IPS-18a (cell line): Measurements from ENCODE around the gene ARHGEF11.

Experiments
- H3K27ac ChIP-seq: one replicate; pipeline ENCODE4 v1.5.1; 2013; ENCODE audit warnings: low read length
- H3K27me3 ChIP-seq: one replicate; pipeline ENCODE4 v1.6.1; 2013; ENCODE audit warnings: mild to moderate bottlenecking, low read length; ENCODE audit not compliant: control insufficient read depth, insufficient read depth
- H3K36me3 ChIP-seq: one replicate; pipeline ENCODE4 v1.6.1; 2013; ENCODE audit warnings: low read depth, low read length; ENCODE audit not compliant: control insufficient read depth
- H3K4me1 ChIP-seq: one replicate; pipeline ENCODE4 v1.6.1; 2013; ENCODE audit warnings: low read depth, low read length; ENCODE audit not compliant: control insufficient read depth
- H3K4me3 ChIP-seq: one replicate; pipeline ENCODE4 v1.5.1; 2013; ENCODE audit warnings: low read length
- H3K9ac ChIP-seq: one replicate; pipeline ENCODE4 v1.6.1; 2013; ENCODE audit warnings: mild to moderate bottlenecking, low read length, moderate library complexity
- H3K9me3 ChIP-seq: one replicate; pipeline ENCODE4 v1.6.1; 2013; ENCODE audit warnings: low read depth, low read length; ENCODE audit not compliant: control insufficient read depth

ARHGEF11 gene

DNA sequence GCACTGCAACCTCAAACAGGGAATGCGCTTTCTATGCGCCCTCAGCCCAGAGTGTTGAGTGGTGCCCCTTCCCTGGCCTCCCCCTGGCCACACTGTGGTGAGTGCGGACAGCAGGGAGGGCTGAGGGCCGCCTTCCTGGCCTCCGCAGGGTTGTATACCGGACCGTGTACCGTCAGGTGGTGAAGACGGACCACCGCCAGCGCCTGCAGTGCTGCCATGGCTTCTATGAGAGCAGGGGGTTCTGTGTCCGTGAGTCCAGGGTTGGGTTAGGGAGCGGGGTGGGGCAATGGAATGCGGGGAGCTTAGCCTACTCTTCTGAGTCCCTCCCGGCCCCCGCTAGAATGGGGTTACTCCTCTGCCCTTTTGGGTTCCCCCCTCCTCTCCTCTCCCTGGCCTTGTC lies 140.4 kb downstream of the ARHGEF11 start:
- Histone ChIP-seq H3K4me1 (no peaks in the 10 kb centered on the region), H3K36me3 (no peaks in the 10 kb centered on the region), H3K4me3 (no peak overlapping the region), H3K9ac (no peak overlapping the region), H3K27me3 (no peaks in the 10 kb centered on the region), H3K9me3 (no peaks in the 10 kb centered on the region), H3K27ac (no peak overlapping the region)

DNA sequence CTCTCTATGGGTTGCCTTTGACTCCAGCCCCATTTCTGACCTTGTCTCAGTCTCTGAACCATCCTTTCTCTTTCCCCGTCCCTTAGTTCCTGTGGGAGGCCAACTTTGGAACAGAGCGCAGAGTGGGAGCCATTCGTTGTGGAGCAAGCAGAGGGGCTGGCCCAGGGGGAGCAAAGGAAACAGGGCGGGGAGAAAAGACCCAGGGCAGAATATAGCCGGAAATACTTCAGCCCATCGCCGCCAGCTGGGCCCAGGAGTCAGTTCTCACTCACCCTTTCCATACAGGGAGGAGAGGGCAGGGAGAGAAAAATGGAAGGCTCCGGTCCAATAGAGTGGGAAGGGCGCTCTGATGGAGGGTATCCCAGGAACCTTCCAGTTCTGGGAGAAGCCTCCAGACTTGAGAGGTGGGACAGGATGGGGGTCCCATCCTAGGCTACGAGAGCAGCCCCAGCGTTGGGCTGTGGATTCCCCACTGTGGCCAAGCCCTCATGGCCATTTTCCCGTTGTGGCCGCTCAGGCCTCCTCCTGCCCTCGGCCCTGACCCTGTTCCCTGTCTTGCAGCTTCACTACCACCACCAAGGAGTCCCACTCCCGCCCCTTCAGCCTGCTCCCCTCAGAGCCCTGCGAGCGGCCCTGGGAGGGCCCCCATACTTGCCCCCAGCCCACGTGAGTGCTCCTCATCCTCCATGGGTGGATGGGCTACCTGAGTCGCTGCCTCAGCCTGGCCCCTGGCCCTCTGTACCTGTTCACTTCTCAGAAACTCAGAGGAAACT lies 141.2 kb downstream of the ARHGEF11 start:
- no peaks in the 10 kb centered on the region for H3K9me3 ChIP-seq
- no peaks in the 10 kb centered on the region for H3K36me3 ChIP-seq
- no peak overlapping the region for H3K27ac ChIP-seq
- H3K4me3 ChIP-seq, result no peak overlapping the region
- H3K27me3 ChIP-seq, result no peaks in the 10 kb centered on the region
- no peak overlapping the region for H3K9ac ChIP-seq
- H3K4me1 ChIP-seq, result no peaks in the 10 kb centered on the region

DNA sequence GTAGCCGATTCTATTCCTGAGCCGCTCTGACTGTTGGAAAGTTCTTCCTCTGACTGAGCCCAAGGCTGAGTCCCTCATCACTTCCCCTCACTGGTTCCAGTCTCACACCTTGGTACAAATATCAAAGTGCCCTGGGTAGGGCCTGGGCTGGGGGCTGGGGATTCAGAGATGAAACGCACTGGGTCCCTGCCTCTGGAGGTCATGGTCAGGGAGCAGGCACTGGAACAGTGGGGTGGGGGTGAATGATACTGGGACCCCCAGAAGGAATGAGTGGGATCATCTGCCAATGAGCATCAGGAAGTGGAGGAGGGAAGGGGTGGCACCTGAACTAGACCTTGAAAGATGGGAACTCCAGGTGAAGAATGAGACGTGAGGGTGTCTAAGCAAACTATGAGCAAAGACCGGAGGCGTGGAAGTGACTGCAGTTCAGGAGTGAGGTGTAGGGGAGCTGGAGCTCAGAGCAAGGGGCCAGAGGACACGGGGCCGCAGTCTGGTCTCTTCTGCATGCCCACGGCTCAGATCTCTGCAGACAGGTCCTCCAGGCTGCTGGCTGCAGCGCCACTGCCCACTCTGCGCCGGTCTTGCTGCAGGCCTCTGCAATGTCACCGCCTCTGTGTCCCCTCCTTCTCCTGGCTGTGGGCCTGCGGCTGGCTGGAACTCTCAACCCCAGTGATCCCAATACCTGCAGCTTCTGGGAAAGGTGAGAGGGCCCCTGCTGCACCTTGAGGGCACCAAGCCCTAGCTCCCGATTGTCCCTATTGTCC lies 142.0 kb downstream of the ARHGEF11 start:
- no peaks in the 10 kb centered on the region for H3K9me3 ChIP-seq
- H3K9ac ChIP-seq, result no peak overlapping the region
- no peak overlapping the region for H3K27ac ChIP-seq
- no peak overlapping the region for H3K4me3 ChIP-seq
- H3K36me3 ChIP-seq, result no peaks in the 10 kb centered on the region
- no peaks in the 10 kb centered on the region for H3K4me1 ChIP-seq
- no peaks in the 10 kb centered on the region for H3K27me3 ChIP-seq

DNA sequence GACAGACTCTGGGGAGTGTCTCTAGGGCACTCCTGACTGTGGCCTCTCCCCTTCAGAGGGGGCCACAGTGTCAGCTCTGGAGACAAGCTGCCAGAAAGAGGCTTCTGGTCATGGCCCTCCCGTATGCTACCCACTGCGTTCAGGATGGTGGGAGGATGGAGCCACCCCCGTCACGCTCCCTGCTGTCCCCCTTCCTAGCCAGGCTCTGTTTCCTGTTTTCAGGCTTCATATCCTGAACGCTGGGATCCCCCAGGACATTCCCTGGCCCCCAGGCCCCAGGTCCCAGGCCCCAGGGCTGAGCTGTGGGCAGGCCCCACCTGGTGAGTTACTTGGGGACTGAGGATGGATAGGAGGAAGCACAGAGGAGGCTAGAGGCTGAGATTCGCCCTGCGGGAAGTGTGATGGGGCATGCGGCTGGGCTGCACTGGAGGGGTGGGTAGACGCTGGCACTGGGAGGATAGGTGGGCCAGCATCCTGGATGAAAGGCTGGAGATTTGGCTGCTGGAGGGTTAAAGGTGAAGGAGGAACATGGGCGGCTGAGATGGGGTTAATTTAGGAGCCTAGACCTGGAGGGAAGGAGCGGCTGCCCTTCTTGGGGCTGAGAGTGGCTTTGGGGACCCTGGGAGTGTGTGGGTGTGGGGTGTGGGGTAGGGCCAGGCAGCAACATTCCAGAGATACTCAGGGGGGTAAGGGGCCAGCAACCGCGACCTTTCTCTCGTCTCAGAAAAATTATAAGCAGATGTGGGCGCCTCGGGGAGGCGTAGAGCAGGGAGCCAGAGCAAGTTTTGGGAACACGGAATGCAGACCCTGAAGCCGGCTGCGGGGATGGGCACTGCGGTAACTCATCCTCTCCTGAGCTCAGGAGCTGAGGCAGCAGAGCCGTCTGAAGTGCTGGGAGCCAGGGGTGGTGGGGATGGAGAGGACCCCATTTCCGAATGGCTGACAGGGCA lies 143.3 kb downstream of the ARHGEF11 start:
- no peaks in the 10 kb centered on the region for H3K9me3 ChIP-seq
- H3K36me3 ChIP-seq, result no peaks in the 10 kb centered on the region
- no peak overlapping the region for H3K4me3 ChIP-seq
- no peaks in the 10 kb centered on the region for H3K27me3 ChIP-seq
- H3K27ac ChIP-seq, result no peak overlapping the region
- H3K9ac ChIP-seq, result no peak overlapping the region
- no peaks in the 10 kb centered on the region for H3K4me1 ChIP-seq

DNA sequence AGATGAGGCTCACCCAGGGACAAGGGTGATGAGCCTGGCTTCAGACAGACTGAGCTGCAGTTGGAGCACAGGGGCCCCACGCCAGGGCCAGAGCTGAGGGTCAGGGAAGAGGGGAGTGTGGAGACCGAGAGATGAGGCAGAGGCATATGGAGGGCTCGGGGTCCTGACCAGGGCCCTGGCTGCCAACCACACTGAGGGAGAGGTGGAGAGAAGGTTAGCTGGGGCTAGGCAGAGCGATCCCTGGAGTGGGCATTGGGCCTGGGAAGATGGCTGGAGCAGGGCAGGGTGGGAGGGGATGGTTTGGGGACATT lies 144.0 kb downstream of the ARHGEF11 start:
- Histone ChIP-seq H3K9me3 (no peaks in the 10 kb centered on the region), H3K36me3 (no peaks in the 10 kb centered on the region), H3K9ac (no peak overlapping the region), H3K27me3 (no peaks in the 10 kb centered on the region), H3K4me1 (no peaks in the 10 kb centered on the region), H3K4me3 (no peak overlapping the region), H3K27ac (no peak overlapping the region)

DNA sequence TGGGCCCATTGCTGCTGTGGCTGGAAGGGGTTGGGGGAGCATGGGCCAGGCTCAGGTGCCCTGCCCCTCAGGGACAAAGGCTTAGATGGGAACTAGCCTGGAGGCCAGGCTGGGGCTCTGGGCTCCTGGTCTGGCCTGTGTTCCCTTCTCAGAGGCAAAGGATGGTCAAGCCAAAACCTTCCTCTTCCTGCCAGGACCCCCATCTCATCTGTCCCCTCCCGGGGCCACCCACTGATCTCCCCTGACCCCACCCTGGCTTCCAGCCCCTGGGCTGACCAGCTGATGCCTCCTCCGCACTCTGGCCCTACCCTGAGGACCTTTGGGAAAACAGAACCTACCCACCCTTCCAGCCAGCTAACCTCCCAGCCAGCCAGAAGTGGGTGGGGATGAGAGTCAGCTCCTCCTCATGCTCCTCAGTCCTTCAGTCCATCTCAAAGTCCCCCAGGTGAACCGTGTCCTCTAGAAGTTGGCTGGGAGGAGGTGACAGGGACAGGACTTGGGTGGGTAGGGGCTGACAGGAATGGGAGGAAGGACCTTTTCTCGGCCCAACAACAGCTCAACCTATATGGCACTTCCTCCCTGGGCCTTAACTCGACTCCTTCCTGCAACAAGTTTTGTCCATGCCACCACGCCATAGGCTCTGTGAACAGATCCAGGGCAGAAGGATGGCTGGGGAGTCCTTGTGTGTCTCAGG lies 144.5 kb downstream of the ARHGEF11 start:
- H3K9ac ChIP-seq, result no peak overlapping the region
- no peaks in the 10 kb centered on the region for H3K4me1 ChIP-seq

DNA sequence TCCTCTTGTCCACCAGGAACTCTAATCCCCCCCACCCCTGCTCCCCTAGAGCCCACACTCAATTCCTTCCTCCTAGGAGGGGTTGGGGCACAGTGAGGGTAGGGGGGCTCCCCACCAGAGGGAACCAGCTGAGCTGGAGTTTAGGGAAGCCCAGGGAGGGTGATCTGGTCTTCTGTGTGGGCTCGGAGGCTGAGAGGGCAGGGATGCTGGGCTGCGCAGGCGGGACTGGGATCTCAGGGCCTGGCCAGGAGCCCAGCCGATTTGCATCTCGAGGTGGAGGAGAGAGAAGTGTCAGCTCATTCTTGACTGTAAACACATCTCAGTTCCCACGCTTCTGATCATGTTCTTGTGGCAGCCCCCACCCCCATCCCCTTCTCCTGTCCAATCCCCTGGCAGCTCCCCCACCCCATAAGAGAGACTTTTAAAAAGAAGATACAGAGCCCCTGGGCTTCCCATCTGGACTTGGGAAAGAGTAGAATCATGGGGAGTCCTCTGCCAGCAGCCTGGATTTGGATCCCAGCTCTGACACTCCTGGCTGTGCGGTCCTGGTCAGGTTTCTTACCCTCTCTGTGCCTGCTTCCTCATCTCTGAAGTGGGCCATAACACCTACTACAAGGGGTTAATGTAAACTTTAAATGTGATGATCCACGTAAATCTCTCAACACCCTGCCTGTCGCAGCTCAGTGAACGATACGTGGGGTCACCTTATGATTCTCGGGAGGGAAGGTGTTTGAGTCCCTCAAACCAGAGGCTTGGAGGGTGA lies 145.4 kb downstream of the ARHGEF11 start:
- Histone ChIP-seq H3K36me3 (no peaks in the 10 kb centered on the region), H3K27ac (no peak overlapping the region), H3K27me3 (peaks cover 3% of the 10 kb centered on the region), H3K9ac (no peak overlapping the region), H3K4me3 (no peak overlapping the region), H3K9me3 (no peaks in the 10 kb centered on the region), H3K4me1 (no peaks in the 10 kb centered on the region)

More for the DNA sequence above, 144.5 kb downstream of the ARHGEF11 start:
- no peak overlapping the region for H3K4me3 ChIP-seq
- no peaks in the 10 kb centered on the region for H3K36me3 ChIP-seq
- H3K27ac ChIP-seq, result no peak overlapping the region
- H3K27me3 ChIP-seq, result no peaks in the 10 kb centered on the region
- no peaks in the 10 kb centered on the region for H3K9me3 ChIP-seq

DNA sequence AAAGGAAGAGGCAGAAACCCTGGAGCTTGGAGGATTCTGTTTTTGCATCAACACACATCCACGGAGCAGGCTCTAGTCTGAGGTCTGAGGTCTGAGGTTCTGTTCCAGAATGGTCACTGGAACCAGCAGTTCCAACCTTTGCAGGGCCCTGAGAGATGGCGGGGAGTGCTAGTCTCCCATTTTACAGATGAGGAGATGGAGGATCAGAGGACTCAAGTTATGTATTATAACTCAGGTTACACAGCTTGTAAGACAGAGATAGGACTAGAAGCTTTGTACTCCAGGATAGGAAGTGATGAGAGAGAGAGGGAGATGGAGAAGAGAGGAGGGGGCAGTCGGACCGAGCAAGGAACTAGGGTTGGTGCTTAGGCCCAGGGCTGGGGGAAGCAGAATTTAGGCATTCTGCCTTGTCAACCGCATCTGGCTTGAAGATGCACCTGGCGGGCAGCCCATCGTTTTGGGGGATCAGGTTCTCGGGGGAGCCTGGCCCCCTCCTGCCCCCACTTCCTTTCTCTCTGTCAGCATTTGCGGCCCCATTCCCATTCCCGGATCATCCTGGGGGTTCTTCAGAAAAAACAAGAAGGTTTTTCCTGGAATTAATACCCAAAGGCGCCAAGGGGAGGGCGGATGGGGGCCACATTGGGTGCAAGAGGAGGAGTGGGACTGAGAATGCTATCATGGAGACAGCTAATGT lies 146.4 kb downstream of the ARHGEF11 start:
- Histone ChIP-seq H3K27ac (no peak overlapping the region), H3K9me3 (no peaks in the 10 kb centered on the region), H3K36me3 (no peaks in the 10 kb centered on the region), H3K4me1 (no peaks in the 10 kb centered on the region), H3K4me3 (no peak overlapping the region), H3K9ac (no peak overlapping the region), H3K27me3 (peaks cover 13% of the 10 kb centered on the region)

DNA sequence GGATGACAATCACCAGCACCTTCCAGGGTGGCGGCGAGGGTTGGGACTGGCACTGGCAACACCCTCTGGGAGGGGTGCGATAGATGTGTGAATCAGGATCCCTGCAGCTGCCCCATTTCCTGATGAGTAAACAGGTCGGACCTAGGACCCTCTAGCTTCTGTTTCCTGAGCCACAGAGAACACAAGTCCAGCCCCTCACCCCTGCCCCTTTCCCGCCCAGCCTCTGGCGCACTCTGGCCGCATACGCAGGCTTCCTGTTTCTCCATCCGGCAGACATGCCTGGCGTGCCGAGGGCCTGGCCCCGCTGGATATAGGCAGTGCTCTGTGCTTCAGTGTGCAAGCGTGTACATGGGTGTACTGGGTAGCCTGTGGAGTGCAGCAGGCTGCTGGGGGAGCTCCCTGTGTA lies 147.4 kb downstream of the ARHGEF11 start:
- no peaks in the 10 kb centered on the region for H3K9me3 ChIP-seq
- no peak overlapping the region for H3K9ac ChIP-seq
- H3K4me3 ChIP-seq, result no peak overlapping the region
- no peaks in the 10 kb centered on the region for H3K4me1 ChIP-seq
- H3K27me3 ChIP-seq, result peaks cover 23% of the 10 kb centered on the region
- no peak overlapping the region for H3K27ac ChIP-seq
- H3K36me3 ChIP-seq, result no peaks in the 10 kb centered on the region

DNA sequence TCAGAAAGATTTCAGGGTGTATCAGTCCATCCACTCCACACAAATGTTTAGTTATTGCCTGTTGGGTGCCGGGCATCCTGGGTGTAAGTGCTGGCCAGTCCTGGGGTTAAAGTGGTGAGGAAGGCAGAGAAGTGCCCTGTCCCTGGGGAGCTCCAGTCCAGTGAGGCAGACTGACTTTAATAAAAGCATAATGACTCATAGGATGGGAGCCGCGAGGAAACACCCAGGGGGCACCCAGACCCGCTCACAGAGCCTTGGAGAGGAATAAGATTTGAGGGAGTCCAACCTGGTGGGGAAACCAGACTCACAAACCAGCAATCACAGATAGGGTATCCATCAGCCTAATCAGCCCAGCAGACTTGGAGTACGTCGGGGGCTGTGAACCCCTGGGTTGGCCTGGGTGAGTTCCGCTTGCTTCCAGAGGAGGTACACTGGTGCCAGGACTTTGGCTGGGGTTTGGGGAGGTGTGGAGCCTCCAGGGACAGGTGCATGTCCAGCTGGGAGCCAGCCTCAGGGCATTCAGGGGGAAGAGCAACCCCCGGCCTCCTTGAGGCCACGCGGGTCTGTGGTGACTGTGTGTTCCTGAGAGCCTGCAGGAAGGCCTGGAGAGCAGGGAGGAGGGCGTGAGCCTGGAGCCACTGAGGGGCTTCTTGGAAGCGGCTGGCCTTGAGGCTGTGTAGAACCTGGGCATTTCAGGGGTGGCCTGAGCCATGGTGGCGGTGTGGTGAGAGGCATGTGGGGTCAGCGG lies 148.3 kb downstream of the ARHGEF11 start:
- Histone ChIP-seq H3K4me1 (no peaks in the 10 kb centered on the region), H3K9me3 (no peaks in the 10 kb centered on the region), H3K27ac (no peak overlapping the region), H3K9ac (no peak overlapping the region), H3K27me3 (peaks cover 32% of the 10 kb centered on the region), H3K36me3 (no peaks in the 10 kb centered on the region), H3K4me3 (no peak overlapping the region)
